Caco-2 (cell line): ENCODE results near the gene ABCG4. TPM values are rescaled to one million over a fixed set of nuclear protein-coding genes. Genes with fewer than 3 reads are reported as not detected.

ENCODE experiments used
- BruUV-seq: library from RNA; stranded (reverse); fragments of 400-500 nt; replicated peaks from 2 replicates; lab custom pipeline; 2021; lab: Mats Ljungman, UMichigan
- CTCF ChIA-PET: fragments of 300-600 bp; sonication (Branson Sonifier 250); formaldehyde crosslinking; loops from one replicate; lab custom pipeline; 2022; ENCODE audit warnings: antibody characterized with exemption; lab: Charles Lee
- POLR2A ChIA-PET: fragments of 300-600 bp; sonication (Branson Sonifier 250); formaldehyde crosslinking; loops from one replicate; lab custom pipeline; 2022; ENCODE audit warnings: antibody characterized with exemption; lab: Charles Lee
- DNase-seq, 2 experiments: peaks; one replicate each; pipeline versions ENCODE4 v3.0.0 to v3.0.0-alpha.2; 2020 to 2022
- H3K27me3 ChIP-seq: replicated peaks from 2 replicates; pipeline ENCODE4 v1.6.0; 2011; ENCODE audit warnings: low read length; ENCODE audit not compliant: control insufficient read depth, insufficient read depth
- H3K36me3 ChIP-seq: 2 replicates; pipeline ENCODE4 v1.5.1; 2011; ENCODE audit warnings: low read length; ENCODE audit not compliant: control insufficient read depth, insufficient read depth
- H3K4me1 ChIP-seq: fragments of 250-450 bp; sonication (Bioruptor Pico); 2 replicates; pipeline ENCODE4 v1.5.1; 2020; ENCODE audit warnings: mild to moderate bottlenecking
- H3K4me3 ChIP-seq: 2 replicates; pipeline ENCODE4 v1.5.1; 2011; ENCODE audit warnings: low read depth, mild to moderate bottlenecking, control low read depth, low read length
- H3K9me3 ChIP-seq: fragments of 250-450 bp; sonication (Bioruptor Pico); 2 replicates; pipeline ENCODE4 v1.5.1; 2020; ENCODE audit warnings: mild to moderate bottlenecking, moderate library complexity
- H3K27ac Mint-ChIP-seq: one replicate; pipeline ENCODE4 v1.8.0; 2022; ENCODE audit warnings: mixed read lengths; ENCODE audit not compliant: unreplicated experiment
- H3K27me3 Mint-ChIP-seq: one replicate; pipeline ENCODE4 v1.8.0; 2022; ENCODE audit warnings: mixed read lengths; ENCODE audit not compliant: insufficient read depth, unreplicated experiment
- H3K36me3 Mint-ChIP-seq: one replicate; pipeline ENCODE4 v1.8.0; 2022; ENCODE audit warnings: mild to moderate bottlenecking, mixed read lengths; ENCODE audit not compliant: insufficient read depth, unreplicated experiment
- H3K4me1 Mint-ChIP-seq: one replicate; pipeline ENCODE4 v1.8.0; 2022; ENCODE audit warnings: low read depth, mixed read lengths; ENCODE audit not compliant: unreplicated experiment
- H3K4me3 Mint-ChIP-seq: one replicate; pipeline ENCODE4 v1.8.0; 2022; ENCODE audit warnings: mild to moderate bottlenecking, moderate library complexity, mixed read lengths; ENCODE audit not compliant: unreplicated experiment
- H3K9me3 Mint-ChIP-seq: one replicate; pipeline ENCODE4 v1.8.0; 2022; ENCODE audit warnings: mixed read lengths; ENCODE audit not compliant: unreplicated experiment
- CTCF ChIP-seq, 2 experiments: fragments of 200-600 bp in 1 of 2; IDR thresholded peaks; 1 replicate in 1 of 2; 2 replicates in 1 of 2; pipeline versions ENCODE4 v1.5.1 to v1.8.0; 2011 to 2022; ENCODE audit warnings: antibody characterized with exemption in 1 of 2, control low read depth in 1 of 2, inconsistent platforms in 1 of 2, low read depth in 1 of 2, low read length in 1 of 2, mild to moderate bottlenecking in 1 of 2, moderate library complexity in 1 of 2; ENCODE audit not compliant: insufficient read depth in 1 of 2, severe bottlenecking in 1 of 2, unreplicated experiment in 1 of 2
- intact Hi-C: fragments of 100-400 bp; cut with micrococcal nuclease; formaldehyde crosslinking; loops from one replicate; pipeline ENCODE4 v1.10.0; 2022; ENCODE audit not compliant: unreplicated experiment
- total RNA-seq: library from RNA; stranded (reverse); gene quantifications from 2 replicates; pipeline ENCODE4 v1.2.3, GENCODE V29; 2022

The ABCG4 gene
- total RNA-seq, 1 experiment from 2014 or later, result 0.18 TPM

DNA sequence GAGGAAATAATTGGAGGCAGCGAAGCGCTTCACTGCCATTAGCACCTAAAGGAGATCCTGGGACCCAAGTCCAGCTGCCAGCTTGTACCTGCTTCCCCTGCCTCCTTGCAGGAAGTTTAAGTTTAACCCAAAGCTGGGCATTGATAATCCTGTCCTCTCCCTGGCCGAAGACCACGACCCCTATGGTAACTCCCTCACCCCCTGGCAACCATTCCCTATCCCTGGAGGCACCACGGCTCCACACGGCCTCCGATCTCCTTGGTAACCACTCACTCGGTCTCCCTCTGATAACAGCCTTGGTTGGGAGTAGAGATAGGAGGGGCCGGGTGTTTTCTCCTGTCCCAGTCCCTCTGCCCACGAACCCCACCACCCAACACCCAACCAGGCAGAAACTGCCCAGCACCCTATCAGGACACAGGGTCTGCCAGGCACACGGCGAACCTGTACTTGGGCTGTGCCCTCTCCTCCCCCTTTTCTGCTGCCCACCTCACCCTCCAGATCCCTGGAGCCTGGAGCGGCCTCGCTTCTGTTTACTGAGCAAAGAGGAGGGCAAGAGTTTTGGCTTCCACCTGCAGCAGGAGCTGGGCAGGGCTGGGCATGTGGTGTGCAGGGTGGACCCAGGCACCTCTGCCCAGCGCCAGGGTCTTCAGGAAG, 37.3 kb downstream of the ABCG4 start:
- Histone ChIP-seq H3K9me3 (no peaks in the 10 kb centered on the region), H3K36me3 (no peaks in the 10 kb centered on the region), H3K4me1 (peaks cover 30% of the 10 kb centered on the region), H3K4me3 (peak overlapping the region; percentile 36), H3K27me3 (no peaks in the 10 kb centered on the region)
- Mint-ChIP-seq H3K4me1 (peaks cover 25% of the 10 kb centered on the region), H3K9me3 (no peaks in the 10 kb centered on the region), H3K27me3 (no peaks in the 10 kb centered on the region), H3K36me3 (no peaks in the 10 kb centered on the region), H3K4me3 (peak overlapping the region; percentile 75), H3K27ac (peak overlapping the region; percentile 85)
- POLR2A ChIA-PET, result interaction anchor here (1.0 kb wide), 2 partner anchors 11 to 84 kb away, joined by 4 to 6 read pairs; partner anchors contain the start of gene DPAGT1
- intact Hi-C loops, result no loop called here
- no peak for DNase-seq
- BruUV-seq, result no TSS peak
- TF ChIP-seq CTCF (IDR thresholded peaks at IDR 0.05; ENCODE audit: insufficient read depth in 1 of 2, low read depth in 1 of 2, low read length in 1 of 2, severe bottlenecking in 1 of 2, unreplicated experiment in 1 of 2), result no peak
- CTCF ChIA-PET, result interaction anchor here (0.9 to 1.0 kb wide), 4 partner anchors 13 to 153 kb away, joined by 3 to 7 read pairs (median 3); partner anchors contain the start of gene DPAGT1

DNA sequence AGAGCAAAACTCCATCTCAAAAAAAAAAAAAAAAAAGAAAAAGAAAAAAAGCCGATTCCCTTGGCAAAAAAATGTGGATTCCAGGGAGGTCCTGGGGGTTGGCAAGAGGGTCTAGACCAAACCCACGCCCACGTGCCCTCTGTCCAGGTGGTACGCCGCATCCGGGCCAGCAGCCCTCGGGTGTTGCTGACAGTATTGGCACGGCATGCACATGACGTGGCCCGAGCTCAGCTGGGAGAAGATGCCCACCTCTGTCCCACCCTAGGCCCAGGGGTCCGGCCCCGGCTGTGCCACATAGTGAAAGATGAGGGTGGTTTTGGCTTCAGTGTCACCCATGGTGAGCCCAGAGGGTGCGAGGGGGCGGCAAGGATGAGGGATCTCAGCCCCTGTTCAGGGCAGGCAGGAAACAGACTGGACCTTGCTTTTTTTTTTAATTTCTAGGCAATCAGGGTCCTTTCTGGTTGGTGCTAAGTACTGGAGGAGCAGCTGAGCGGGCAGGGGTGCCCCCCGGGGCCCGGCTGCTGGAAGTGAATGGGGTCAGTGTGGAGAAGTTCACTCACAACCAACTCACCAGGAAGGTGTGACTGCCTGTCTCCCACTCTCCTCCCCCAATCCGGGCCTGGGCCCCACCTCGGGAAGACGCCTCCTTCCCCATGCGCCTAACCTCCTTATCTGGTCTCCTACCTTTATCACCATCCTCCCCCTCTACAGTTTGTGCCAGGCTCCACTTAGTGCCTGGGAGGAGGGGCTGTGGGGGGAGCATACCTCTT, 38.5 kb downstream of the ABCG4 start:
- no peak overlapping the region for H3K4me3 Mint-ChIP-seq
- no peaks in the 10 kb centered on the region for H3K36me3 Mint-ChIP-seq
- POLR2A ChIA-PET, result interaction anchor here (0.6 kb wide), 1 partner anchor 94 kb away, joined by 4 read pairs; no protein-coding TSS in a partner anchor
- CTCF ChIA-PET, result no interaction called here
- Histone ChIP-seq H3K4me3 (no peak overlapping the region), H3K9me3 (no peaks in the 10 kb centered on the region), H3K27me3 (no peaks in the 10 kb centered on the region), H3K36me3 (no peaks in the 10 kb centered on the region), H3K4me1 (peaks cover 30% of the 10 kb centered on the region)
- BruUV-seq, result no TSS peak
- no peak for TF ChIP-seq CTCF (IDR thresholded peaks at IDR 0.05; ENCODE audit: insufficient read depth in 1 of 2, low read depth in 1 of 2, low read length in 1 of 2, severe bottlenecking in 1 of 2, unreplicated experiment in 1 of 2)
- no peaks in the 10 kb centered on the region for H3K9me3 Mint-ChIP-seq
- peaks cover 25% of the 10 kb centered on the region for H3K4me1 Mint-ChIP-seq
- no peak overlapping the region for H3K27ac Mint-ChIP-seq
- no peaks in the 10 kb centered on the region for H3K27me3 Mint-ChIP-seq
- no peak for DNase-seq
- intact Hi-C loops, result no loop called here

- no peak overlapping the region for H3K4me3 ChIP-seq
- Mint-ChIP-seq H3K4me1 (peaks cover 25% of the 10 kb centered on the region), H3K4me3 (no peak overlapping the region), H3K27me3 (no peaks in the 10 kb centered on the region), H3K36me3 (no peaks in the 10 kb centered on the region), H3K27ac (no peak overlapping the region), H3K9me3 (no peaks in the 10 kb centered on the region)
- TF ChIP-seq CTCF (IDR thresholded peaks at IDR 0.05; ENCODE audit: insufficient read depth in 1 of 2, low read depth in 1 of 2, low read length in 1 of 2, severe bottlenecking in 1 of 2, unreplicated experiment in 1 of 2), result no peak
- ChIA-PET CTCF (no interaction called here), POLR2A (interaction anchor here (0.6 kb wide), 1 partner anchor 93 kb away, joined by 4 read pairs; no protein-coding TSS in a partner anchor)
- intact Hi-C loops, result no loop called here
- BruUV-seq, result no TSS peak
- H3K9me3 ChIP-seq, result no peaks in the 10 kb centered on the region
- no peaks in the 10 kb centered on the region for H3K36me3 ChIP-seq
- no peaks in the 10 kb centered on the region for H3K27me3 ChIP-seq
- peaks cover 30% of the 10 kb centered on the region for H3K4me1 ChIP-seq
- DNase-seq, result no peak
These were observed 39.2 kb downstream of the ABCG4 start for GRCh38 chr11:119188067-119188466.
